Esophagus (tissue), 2 donors: ENCODE measurements around the gene CDK14. TPM values are rescaled to one million over a fixed set of nuclear protein-coding genes. Genes with fewer than 3 reads are reported as not detected.
"Not testable (repeated sequence)": the region's sequence is repeated elsewhere in the genome, so short reads cannot be mapped to it uniquely, and the experiment has no call there.

Experiments
- H3K27ac ChIP-seq, 2 donors: one replicate each; pipeline ENCODE4 v1.5.1; 2013; ENCODE audit warnings: low read depth in 2 of 2, mild to moderate bottlenecking in 2 of 2, inconsistent platforms in 1 of 2, low read length in 1 of 2, moderate library complexity in 1 of 2
- H3K27me3 ChIP-seq, 2 donors: one replicate each; pipeline ENCODE4 v1.6.1; 2013; ENCODE audit warnings: low read length in 2 of 2, control low read depth in 1 of 2, mild to moderate bottlenecking in 1 of 2; ENCODE audit not compliant: insufficient read depth in 2 of 2, control insufficient read depth in 1 of 2
- H3K36me3 ChIP-seq, 2 donors: one replicate each; pipeline ENCODE4 v1.6.1; 2013; ENCODE audit warnings: low read length in 1 of 2; ENCODE audit not compliant: control insufficient read depth in 2 of 2, insufficient read depth in 2 of 2
- H3K4me1 ChIP-seq, 2 donors: one replicate each; pipeline ENCODE4 v1.6.1; 2013; ENCODE audit warnings: low read length in 1 of 2; ENCODE audit not compliant: control insufficient read depth in 2 of 2, insufficient read depth in 2 of 2
- H3K4me3 ChIP-seq, 2 donors: one replicate each; pipeline ENCODE4 v1.5.1; 2013; ENCODE audit warnings: low read length in 2 of 2, mild to moderate bottlenecking in 2 of 2, low read depth in 1 of 2, moderate library complexity in 1 of 2
- H3K9me3 ChIP-seq, 2 donors: one replicate each; pipeline ENCODE4 v1.6.1; 2013; ENCODE audit warnings: mild to moderate bottlenecking in 2 of 2, low read depth in 1 of 2, low read length in 1 of 2, moderate library complexity in 1 of 2; ENCODE audit not compliant: control insufficient read depth in 2 of 2, insufficient read depth in 1 of 2
- WGBS, 2 donors: extraction: QIAGEN DNeasy Blood & Tissue Kit; methylation state at CpG; one replicate each; pipeline ENCODE4 v1.1.7; 2013; 5-methylcytosine and 5-hydroxymethylcytosine counted together
- polyA plus RNA-seq, 2 donors: library from polyadenylated mRNA; stranded (reverse); fragments of 200-250 nt; gene quantifications; one replicate each; pipeline ENCODE4 v1.2.3, GENCODE V29; 2013
- donor health status: healthy with polysubstance abuse.
- donor health status: Bipolar disorder and iron deficiency.

CDK14 gene
- polyA plus RNA-seq, 2 donors = 0.51 to 0.59 TPM

DNA sequence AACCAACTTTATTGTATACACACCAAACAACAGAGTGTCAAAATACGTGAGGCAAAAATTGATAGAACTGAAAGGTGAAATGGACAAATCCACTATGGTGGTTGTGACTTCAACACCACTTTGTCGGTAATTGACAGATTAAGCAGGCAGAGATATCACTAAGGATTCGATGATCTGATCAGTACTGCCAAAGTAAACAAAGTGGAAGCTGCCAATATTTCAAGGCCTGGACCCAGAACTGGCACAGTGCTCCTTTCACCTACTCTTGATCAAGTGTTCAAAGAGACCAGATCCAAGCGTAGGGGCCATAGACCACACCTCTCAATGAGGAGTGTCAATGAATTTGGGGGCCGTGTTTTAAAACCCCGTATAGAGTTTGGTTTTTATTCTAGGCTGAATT lies 167.0 kb downstream of the CDK14 start:
- Histone ChIP-seq H3K9me3 (no peaks in the 10 kb centered on the region), H3K4me3 (no peak overlapping the region), H3K4me1 (no peaks in the 10 kb centered on the region), H3K36me3 (no peaks in the 10 kb centered on the region), H3K27ac (no peak overlapping the region), H3K27me3 (no peaks in the 10 kb centered on the region)
- 70 to 77% methylated on average over 6 of the region's 6 CpGs for WGBS, 2 donors

GRCh38 chr7:90764848-90765570 lies 168.9 kb downstream of the CDK14 start:
- Histone ChIP-seq H3K27me3 (no peaks in the 10 kb centered on the region), H3K4me3 (no peak overlapping the region), H3K36me3 (no peaks in the 10 kb centered on the region), H3K4me1 (no peaks in the 10 kb centered on the region), H3K27ac (no peak overlapping the region), H3K9me3 (no peaks in the 10 kb centered on the region)
- WGBS, 2 donors = 90 to 93% methylated on average over 2 of the region's 2 CpGs

DNA sequence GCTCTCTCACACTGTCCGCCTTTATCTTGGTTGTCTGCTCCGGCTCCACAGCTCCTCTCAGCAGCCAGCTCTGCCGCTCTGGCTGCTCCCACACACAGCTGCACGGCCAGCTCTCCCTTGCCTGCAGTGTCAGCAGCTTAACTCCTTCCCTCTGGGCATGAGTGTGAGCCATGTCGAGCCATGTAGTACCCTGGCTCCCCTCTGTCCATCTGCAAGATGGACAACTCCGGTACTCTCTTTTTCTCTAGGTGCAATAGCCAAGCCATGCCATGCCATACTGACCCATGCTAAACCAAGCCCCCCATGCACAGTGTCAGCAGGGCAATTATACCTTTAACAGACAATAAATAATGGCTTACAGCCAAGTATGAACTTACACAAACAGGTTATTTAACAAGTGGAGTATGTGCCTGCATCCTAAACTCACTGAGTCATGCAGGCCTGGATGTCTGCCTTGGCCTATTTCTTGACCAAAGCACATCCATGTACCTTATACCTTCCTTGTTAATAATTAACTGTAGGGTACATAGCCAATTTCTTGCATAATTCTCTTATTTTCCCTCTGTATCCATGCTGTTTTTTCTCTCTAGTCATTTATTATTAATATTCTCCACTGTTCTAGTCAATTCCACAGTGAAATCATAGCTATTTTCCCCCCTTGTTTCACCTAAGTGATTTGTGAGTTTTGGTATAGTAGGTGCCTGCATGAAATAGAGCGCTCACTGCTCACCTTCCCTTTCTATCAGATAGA lies 170.9 kb downstream of the CDK14 start:
- Histone ChIP-seq H3K4me3 (no peak overlapping the region), H3K4me1 (no peaks in the 10 kb centered on the region), H3K27me3 (no peaks in the 10 kb centered on the region), H3K36me3 (no peaks in the 10 kb centered on the region), H3K9me3 (no peaks in the 10 kb centered on the region), H3K27ac (no peak overlapping the region)
- WGBS, 2 donors = 62 to 79% methylated on average over 7 of the region's 7 CpGs

GRCh38 chr7:90768301-90768700 lies 172.2 kb downstream of the CDK14 start:
- Histone ChIP-seq H3K4me1 (no peaks in the 10 kb centered on the region), H3K9me3 (no peaks in the 10 kb centered on the region), H3K36me3 (no peaks in the 10 kb centered on the region), H3K4me3 (no peak overlapping the region), H3K27me3 (no peaks in the 10 kb centered on the region), H3K27ac (no peak overlapping the region)
- WGBS, 2 donors = 73 to 79% methylated on average over 6 of the region's 6 CpGs

- no peaks in the 10 kb centered on the region for H3K27me3 ChIP-seq
- no peaks in the 10 kb centered on the region for H3K4me1 ChIP-seq
- H3K9me3 ChIP-seq = no peaks in the 10 kb centered on the region
- H3K27ac ChIP-seq = no peak overlapping the region
- H3K4me3 ChIP-seq = no peak overlapping the region
- no peaks in the 10 kb centered on the region for H3K36me3 ChIP-seq
Measured at GRCh38 chr7:90769036-90769435, 172.9 kb downstream of the CDK14 start.

DNA sequence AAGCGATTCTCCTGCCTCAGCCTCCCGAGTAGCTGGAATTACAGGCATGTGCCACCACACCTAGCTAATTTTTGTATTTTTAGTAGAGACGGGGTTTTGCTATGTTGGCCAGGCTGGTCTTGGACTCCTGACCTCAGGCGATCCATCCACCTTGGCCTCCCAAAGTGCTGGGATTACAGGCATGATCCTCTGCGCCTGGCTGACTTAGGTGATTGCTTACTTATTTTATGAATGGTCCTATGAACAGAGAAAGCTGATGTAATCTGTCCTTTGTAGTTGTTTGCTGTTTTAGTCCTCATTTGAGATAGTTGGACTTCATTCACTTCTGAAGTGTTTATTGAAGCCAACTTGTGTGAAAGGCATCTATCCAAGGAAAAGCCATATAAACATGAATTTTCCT lies 173.4 kb downstream of the CDK14 start:
- H3K36me3 ChIP-seq, H3K27me3 ChIP-seq, H3K9me3 ChIP-seq, H3K4me1 ChIP-seq, H3K4me3 ChIP-seq, H3K27ac ChIP-seq: not testable (repeated sequence)
- WGBS, 2 donors = 93 to 96% methylated on average over 5 of the region's 5 CpGs

DNA sequence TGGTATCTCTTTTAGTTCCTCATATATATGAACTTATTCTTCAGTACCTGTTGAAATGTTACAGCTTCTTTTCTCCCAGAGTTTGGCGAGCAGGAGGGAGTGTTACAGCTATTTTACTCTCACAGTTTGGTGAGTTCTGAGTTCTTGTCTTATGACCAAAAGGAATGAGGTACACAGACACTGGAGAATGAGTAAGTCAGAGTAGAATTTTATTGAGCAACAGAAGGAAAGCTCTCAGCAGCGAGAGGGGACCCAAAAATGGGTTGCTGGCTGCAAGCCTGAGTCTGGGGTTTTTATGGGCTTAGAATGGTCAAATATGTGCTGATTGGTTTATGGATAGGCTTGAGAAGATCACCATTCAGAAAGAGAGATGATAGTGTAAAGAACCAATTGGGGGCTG lies 175.2 kb downstream of the CDK14 start:
- Histone ChIP-seq H3K9me3 (no peaks in the 10 kb centered on the region), H3K4me3 (no peak overlapping the region), H3K4me1 (no peaks in the 10 kb centered on the region), H3K27me3 (no peaks in the 10 kb centered on the region), H3K27ac (no peak overlapping the region), H3K36me3 (no peaks in the 10 kb centered on the region)
- WGBS, 2 donors = 85 to 88% methylated on average over 2 of the region's 2 CpGs

DNA sequence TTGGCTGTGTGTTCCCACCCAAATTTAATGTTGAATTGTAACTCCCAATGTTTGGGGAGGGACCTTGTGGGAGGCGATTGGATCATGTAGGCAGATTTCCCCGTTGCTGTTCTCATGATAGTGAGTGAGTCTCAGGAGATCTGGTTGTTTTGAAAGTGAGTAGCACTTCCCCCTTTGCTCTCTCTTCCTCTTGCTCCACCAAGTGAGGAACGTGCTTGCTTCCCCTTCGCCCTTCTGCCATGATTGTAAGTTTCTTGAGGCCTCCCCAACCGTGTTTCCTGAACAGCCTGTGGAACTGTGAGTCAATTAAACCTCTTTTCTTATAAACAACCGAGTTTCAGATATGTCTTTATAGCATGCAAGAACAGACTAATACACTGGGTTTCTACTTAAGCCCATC lies 176.3 kb downstream of the CDK14 start:
- Histone ChIP-seq H3K9me3 (no peaks in the 10 kb centered on the region), H3K4me3 (no peak overlapping the region), H3K27me3 (no peaks in the 10 kb centered on the region), H3K4me1 (no peaks in the 10 kb centered on the region), H3K27ac (no peak overlapping the region), H3K36me3 (no peaks in the 10 kb centered on the region)
- 77 to 81% methylated on average over 6 of the region's 6 CpGs for WGBS, 2 donors

GRCh38 chr7:90773269-90773668 lies 177.1 kb downstream of the CDK14 start:
- Histone ChIP-seq H3K4me3 (no peak overlapping the region), H3K4me1 (no peaks in the 10 kb centered on the region), H3K36me3 (no peaks in the 10 kb centered on the region), H3K27ac (no peak overlapping the region), H3K27me3 (no peaks in the 10 kb centered on the region), H3K9me3 (no peaks in the 10 kb centered on the region)
- 89 to 92% methylated on average over 3 of the region's 3 CpGs for WGBS, 2 donors

GRCh38 chr7:90774706-90775105 lies 178.6 kb downstream of the CDK14 start:
- H3K9me3 ChIP-seq = no peaks in the 10 kb centered on the region
- no peak overlapping the region for H3K27ac ChIP-seq
- no peaks in the 10 kb centered on the region for H3K4me1 ChIP-seq
- 82 to 86% methylated on average over 3 of the region's 3 CpGs for WGBS, 2 donors
- no peak overlapping the region for H3K4me3 ChIP-seq
- H3K27me3 ChIP-seq = no peaks in the 10 kb centered on the region
- H3K36me3 ChIP-seq = no peaks in the 10 kb centered on the region
